ENCODE results near the gene CD28. TPM values are rescaled to one million over a fixed set of nuclear protein-coding genes. Genes with fewer than 3 reads are reported as not detected.

The CD28 gene
- total and polyA plus RNA-seq, 10 donors: 1.3 to 22.4 (median 13.0) TPM

DNA sequence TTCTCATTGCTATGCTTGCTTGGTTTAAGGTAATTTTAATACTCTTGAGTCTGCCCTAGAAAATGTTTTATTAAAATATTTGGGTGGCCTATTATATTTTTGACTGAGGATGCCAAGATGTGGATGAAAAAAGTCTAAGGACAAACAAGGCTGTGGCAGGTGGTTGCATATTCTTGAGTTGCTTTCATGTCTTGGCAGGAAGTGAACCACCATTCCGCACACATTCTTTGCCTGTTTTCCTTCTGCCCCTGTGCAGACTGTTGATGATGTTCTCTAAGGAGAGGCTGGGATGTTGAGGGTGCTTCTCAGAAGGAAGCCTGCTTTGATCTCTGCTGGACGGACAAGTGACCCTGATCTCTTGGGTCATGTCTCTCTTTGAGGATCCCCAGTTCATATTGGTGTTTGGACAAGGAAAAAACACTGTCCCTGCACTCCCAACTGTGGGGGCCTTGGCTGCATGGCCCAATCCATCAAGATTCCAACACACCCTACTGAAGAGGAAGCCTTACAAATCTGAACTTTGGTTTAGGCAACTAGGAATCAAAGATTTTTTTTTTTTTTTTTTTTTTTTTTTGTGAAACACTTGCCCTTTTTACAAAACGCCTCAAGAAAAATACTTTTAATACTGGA lies 45.0 kb upstream of the CD28 start:
- Histone ChIP-seq H3K4me3 (no peak overlapping the region), H3K4me1 (peaks cover 0 to 35% (median 9%) of the 10 kb centered on the region in 6 donors), H3K36me3 (no peaks in the 10 kb centered on the region), H3K27me3 (replicated peaks in 1 of 7) (peaks cover 0 to 4% (median 0%) of the 10 kb centered on the region in 7 donors), H3K27ac (no peak overlapping the region), H3K9me3 (no peaks in the 10 kb centered on the region)
- WGBS, 5 donors: 76 to 91% (median 86%) methylated on average over 3 of the region's 3 CpGs
- TF ChIP-seq POLR2A (IDR thresholded peaks at IDR 0.05) (no peak), POLR2AphosphoS5 (IDR thresholded peaks at IDR 0.05) (no peak)
- TF ChIP-seq, protein P1, sequence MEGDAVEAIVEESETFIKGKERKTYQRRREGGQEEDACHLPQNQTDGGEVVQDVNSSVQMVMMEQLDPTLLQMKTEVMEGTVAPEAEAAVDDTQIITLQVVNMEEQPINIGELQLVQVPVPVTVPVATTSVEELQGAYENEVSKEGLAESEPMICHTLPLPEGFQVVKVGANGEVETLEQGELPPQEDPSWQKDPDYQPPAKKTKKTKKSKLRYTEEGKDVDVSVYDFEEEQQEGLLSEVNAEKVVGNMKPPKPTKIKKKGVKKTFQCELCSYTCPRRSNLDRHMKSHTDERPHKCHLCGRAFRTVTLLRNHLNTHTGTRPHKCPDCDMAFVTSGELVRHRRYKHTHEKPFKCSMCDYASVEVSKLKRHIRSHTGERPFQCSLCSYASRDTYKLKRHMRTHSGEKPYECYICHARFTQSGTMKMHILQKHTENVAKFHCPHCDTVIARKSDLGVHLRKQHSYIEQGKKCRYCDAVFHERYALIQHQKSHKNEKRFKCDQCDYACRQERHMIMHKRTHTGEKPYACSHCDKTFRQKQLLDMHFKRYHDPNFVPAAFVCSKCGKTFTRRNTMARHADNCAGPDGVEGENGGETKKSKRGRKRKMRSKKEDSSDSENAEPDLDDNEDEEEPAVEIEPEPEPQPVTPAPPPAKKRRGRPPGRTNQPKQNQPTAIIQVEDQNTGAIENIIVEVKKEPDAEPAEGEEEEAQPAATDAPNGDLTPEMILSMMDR (IDR thresholded peaks at IDR 0.05 in 8 of 11, conservative IDR thresholded peaks at IDR 0.05 in 3 of 11): no peak
- intact Hi-C loops (cut with DNase I; ENCODE audit: low total_unique reads): no loop called here
- DNase-seq: no peak

DNA sequence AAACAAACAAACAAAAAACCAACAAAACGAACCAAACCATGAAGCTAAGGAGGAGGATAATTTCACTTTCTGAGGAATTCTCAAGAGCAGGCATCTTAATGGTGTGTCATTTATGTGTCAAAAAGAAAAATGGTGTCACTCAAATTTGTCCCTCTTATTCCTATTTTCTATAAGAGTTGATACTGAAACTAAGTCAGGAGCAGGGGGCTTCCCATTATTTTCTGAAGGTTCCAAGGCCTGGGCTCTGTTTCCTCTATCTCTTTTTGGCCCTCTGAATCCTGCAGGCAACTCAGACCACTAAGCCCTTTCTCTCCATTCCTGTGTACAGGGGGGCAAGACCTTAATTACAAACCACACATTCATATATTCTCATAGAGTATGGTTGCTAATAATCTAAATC lies 44.0 kb upstream of the CD28 start:
- H3K27me3 ChIP-seq (replicated peaks in 1 of 7): peaks cover 0 to 4% (median 0%) of the 10 kb centered on the region in 7 donors
- H3K27ac ChIP-seq: no peak overlapping the region
- H3K4me1 ChIP-seq: peaks cover 0 to 25% (median 4%) of the 10 kb centered on the region in 6 donors
- intact Hi-C loops (cut with DNase I; ENCODE audit: low total_unique reads): no loop called here
- DNase-seq: no peak
- no peak overlapping the region for H3K4me3 ChIP-seq
- TF ChIP-seq, protein P1 (IDR thresholded peaks at IDR 0.05 in 8 of 11, conservative IDR thresholded peaks at IDR 0.05 in 3 of 11): no peak
- TF ChIP-seq POLR2A (IDR thresholded peaks at IDR 0.05) (no peak), POLR2AphosphoS5 (IDR thresholded peaks at IDR 0.05) (no peak)
- whole genome bisulfite sequencing, 5 donors: 0 to 42% (median 0%) methylated on average over 1 of the region's 1 CpG
- no peaks in the 10 kb centered on the region for H3K9me3 ChIP-seq
- H3K36me3 ChIP-seq: no peaks in the 10 kb centered on the region

DNA sequence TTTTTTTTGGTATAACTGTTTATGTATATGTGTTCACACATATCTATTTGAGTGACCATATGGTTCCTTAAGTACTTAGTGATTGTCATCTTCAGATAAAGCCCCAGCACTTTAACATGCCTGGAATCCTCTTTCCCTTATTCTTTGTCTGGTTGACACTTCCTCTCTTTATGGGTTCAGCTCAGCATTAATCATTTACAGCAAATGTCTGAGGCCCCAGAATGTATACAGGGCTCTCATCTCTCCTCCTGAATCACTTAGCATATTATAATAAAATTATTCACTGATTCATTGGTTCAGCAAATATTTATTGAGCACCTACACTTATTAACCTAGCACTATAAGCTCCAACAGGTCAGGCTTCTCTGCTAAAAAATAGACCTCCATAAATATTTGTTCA lies 43.5 kb upstream of the CD28 start:
- Histone ChIP-seq H3K4me3 (no peak overlapping the region), H3K4me1 (peaks cover 0 to 22% (median 4%) of the 10 kb centered on the region in 6 donors), H3K36me3 (no peaks in the 10 kb centered on the region), H3K27ac (no peak overlapping the region), H3K27me3 (replicated peaks in 1 of 7) (peaks cover 0 to 4% (median 0%) of the 10 kb centered on the region in 7 donors), H3K9me3 (no peaks in the 10 kb centered on the region)
- TF ChIP-seq POLR2AphosphoS5 (IDR thresholded peaks at IDR 0.05) (no peak), POLR2A (IDR thresholded peaks at IDR 0.05) (no peak)
- TF ChIP-seq, protein P1 (IDR thresholded peaks at IDR 0.05 in 8 of 11, conservative IDR thresholded peaks at IDR 0.05 in 3 of 11): no peak
- intact Hi-C loops (cut with DNase I; ENCODE audit: low total_unique reads): no loop called here
- no peak for DNase-seq

DNA sequence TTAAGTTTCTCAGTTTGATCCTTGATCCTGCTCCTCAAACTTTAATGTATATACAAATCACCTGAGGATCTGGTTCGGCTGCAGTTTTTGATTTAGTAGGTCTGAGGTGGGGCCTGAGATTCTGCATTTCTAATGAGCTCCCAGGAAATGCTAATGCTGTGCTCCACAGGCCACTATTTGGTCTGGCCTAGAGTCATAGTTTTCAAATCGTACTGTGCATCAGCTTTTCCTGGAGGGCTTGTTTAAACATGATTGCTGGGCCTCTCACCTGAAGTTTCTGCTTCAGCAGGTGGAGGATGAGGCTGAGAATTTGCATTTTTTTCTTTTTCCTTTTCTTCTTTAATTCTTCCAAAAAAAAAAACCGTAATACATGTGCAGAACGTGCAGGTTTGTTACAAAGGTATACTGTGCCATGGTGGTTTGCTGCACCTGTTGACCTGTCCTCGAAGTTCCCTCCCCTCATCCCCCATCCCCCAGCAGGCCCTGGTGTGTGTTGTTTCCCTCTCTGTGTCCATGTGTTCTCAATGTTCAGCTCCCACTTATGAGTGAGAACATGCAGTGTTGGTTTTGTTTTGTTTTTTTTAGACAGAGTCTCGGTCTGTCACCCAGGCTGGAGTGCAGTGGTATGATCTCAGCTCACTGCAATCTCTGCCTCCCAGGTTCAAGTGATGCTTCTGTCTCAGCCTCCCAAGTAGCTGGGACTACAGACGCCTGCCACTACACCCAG lies 42.2 kb upstream of the CD28 start:
- Histone ChIP-seq H3K4me3 (no peak overlapping the region), H3K27ac (no peak overlapping the region), H3K27me3 (replicated peaks in 1 of 7) (peaks cover 0 to 4% (median 0%) of the 10 kb centered on the region in 7 donors), H3K36me3 (no peaks in the 10 kb centered on the region), H3K4me1 (peaks cover 0 to 14% (median 3%) of the 10 kb centered on the region in 6 donors), H3K9me3 (no peaks in the 10 kb centered on the region)
- DNase-seq: no peak
- intact Hi-C loops (cut with DNase I; ENCODE audit: low total_unique reads): no loop called here
- WGBS, 5 donors: 81 to 91% (median 87%) methylated on average over 7 of the region's 7 CpGs
- TF ChIP-seq POLR2AphosphoS5 (IDR thresholded peaks at IDR 0.05): no peak
- TF ChIP-seq POLR2A (IDR thresholded peaks at IDR 0.05): no peak
- TF ChIP-seq, protein P1 (IDR thresholded peaks at IDR 0.05 in 8 of 11, conservative IDR thresholded peaks at IDR 0.05 in 3 of 11): no peak

Measured in spleen (tissue), 11 donors.